ENCODE measurements around the gene EDNRA. TPM values are rescaled to one million over a fixed set of nuclear protein-coding genes. Genes with fewer than 3 reads are reported as not detected.

EDNRA gene
- total and polyA plus RNA-seq, 4 donors, result 3.7 to 99.7 (median 11.1) TPM

DNA sequence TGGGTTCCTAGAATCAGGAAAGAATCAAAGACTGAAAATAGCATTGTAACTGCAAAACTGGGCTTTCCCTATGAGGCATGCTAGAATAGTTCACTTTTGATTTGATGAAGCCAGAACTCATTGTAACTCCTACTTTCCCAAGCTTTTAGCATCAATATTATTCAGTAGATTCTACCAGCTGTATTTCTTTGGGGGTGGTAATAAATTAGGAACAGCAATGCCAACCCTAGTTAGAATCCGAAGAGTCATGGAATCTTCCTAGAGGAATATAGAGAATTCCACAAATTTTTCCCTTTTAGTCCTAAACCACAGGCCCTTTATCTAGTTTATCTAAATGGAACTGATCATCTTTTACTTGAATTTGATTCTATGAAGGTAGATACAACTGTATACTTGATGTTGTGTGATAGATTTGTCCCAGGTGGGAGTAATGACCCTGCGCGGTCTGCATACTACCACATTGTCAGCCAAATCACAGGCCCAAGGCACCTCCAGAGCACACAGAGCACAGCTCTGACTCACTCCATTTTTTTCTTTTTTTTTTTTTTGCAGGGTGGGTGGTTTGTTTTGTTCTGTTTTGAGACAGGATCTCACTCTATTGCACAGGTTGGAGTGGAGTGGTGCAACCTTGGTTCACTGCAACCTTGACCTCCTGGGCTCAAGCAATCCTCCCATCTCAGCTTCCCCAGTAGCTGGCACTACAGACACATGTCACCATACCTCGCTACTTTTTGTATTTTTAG, 66.6 kb downstream of the EDNRA start:
- WGBS, 2 donors, result 92 to 93% methylated on average over 4 of the region's 4 CpGs
- H3K4me1 ChIP-seq (ENCODE audit: control insufficient read depth in 5 of 5, insufficient read depth in 5 of 5, low read length in 5 of 5), result no peaks in the 10 kb centered on the region
- H3K4me3 ChIP-seq, result no peak overlapping the region
- no peaks in the 10 kb centered on the region for H3K27me3 ChIP-seq (ENCODE audit: control insufficient read depth in 3 of 3, insufficient read depth in 3 of 3, low read length in 2 of 3)
- H3K27ac ChIP-seq (ENCODE audit: low read depth in 1 of 2, low read length in 1 of 2), result no peak overlapping the region
- H3K9ac ChIP-seq (ENCODE audit: insufficient read depth in 1 of 2, low read length in 2 of 2), result no peak overlapping the region
- ATAC-seq (ENCODE audit: insufficient read depth, low FRiP score) (no peak), DNase-seq (no peak)
- TF ChIP-seq CTCF (IDR thresholded peaks at IDR 0.05; ENCODE audit: control extremely low read depth, extremely low read depth), result no peak
- H3K9me3 ChIP-seq (ENCODE audit: control insufficient read depth in 4 of 4, insufficient read depth in 3 of 4, low read length in 3 of 4), result no peaks in the 10 kb centered on the region
- peaks cover 0 to 10% (median 4%) of the 10 kb centered on the region in 4 donors for H3K36me3 ChIP-seq (ENCODE audit: control insufficient read depth in 4 of 4, insufficient read depth in 4 of 4, low read length in 4 of 4)

DNA sequence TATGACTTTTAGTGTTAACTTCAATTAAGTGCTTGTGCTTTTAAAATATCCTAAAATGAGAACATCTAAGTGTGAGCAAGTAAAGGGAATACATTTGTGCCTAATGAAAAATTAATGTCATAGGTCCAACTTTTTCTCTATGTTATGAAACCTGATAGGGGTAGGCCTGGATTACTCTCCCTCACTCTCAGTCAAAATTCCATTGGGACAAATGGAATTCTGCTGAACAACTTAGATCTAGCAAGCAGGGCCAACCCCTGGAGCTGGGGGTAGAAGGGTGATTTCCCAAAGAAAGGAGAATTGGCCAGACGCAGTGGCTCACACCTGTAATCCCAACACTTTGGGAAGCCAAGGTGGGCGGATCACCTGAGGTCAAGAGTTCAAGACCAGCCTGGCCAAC, 67.4 kb downstream of the EDNRA start:
- H3K4me1 ChIP-seq (ENCODE audit: control insufficient read depth in 5 of 5, insufficient read depth in 5 of 5, low read length in 5 of 5), result no peaks in the 10 kb centered on the region
- DNase-seq (no peak), ATAC-seq (ENCODE audit: insufficient read depth, low FRiP score) (no peak)
- 87 to 94% methylated on average over 2 of the region's 2 CpGs for WGBS, 2 donors
- no peak for TF ChIP-seq CTCF (IDR thresholded peaks at IDR 0.05; ENCODE audit: control extremely low read depth, extremely low read depth)
- H3K9ac ChIP-seq (ENCODE audit: insufficient read depth in 1 of 2, low read length in 2 of 2), result no peak overlapping the region
- H3K27me3 ChIP-seq (ENCODE audit: control insufficient read depth in 3 of 3, insufficient read depth in 3 of 3, low read length in 2 of 3), result no peaks in the 10 kb centered on the region
- peaks cover 0 to 6% (median 0%) of the 10 kb centered on the region in 4 donors for H3K9me3 ChIP-seq (ENCODE audit: control insufficient read depth in 4 of 4, insufficient read depth in 3 of 4, low read length in 3 of 4)
- no peak overlapping the region for H3K27ac ChIP-seq (ENCODE audit: low read depth in 1 of 2, low read length in 1 of 2)
- peaks cover 0 to 10% (median 1%) of the 10 kb centered on the region in 4 donors for H3K36me3 ChIP-seq (ENCODE audit: control insufficient read depth in 4 of 4, insufficient read depth in 4 of 4, low read length in 4 of 4)
- H3K4me3 ChIP-seq, result no peak overlapping the region

DNA sequence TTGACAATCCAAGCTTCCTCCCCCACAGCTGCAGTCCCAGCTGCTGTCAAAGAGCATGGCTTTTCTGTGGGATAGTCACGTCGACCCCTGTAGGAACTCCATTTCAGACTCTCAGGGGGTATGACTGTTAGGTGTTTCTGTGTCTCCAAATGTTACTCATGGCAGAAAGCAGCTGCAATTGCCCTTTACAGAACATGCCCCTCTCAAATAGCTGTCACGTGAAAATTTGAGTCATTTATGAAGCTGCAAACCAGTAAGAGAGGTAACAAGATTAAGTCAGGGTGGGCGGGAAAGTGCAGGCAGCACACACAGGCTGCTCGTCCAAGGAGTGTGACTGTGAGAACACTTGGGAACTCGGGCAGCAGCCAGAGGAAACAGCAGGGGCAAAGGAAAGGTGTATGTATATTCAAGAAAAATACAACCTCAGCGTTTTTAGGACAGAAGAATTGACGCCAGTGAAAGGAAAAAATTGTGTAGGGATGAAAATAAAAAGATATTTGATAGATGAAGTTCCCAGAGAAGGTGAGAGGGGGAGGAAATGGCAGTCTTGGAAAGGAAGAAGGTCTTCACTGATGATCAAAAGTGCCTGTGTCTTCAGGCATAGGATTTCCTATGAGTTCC, 69.8 kb downstream of the EDNRA start:
- Histone ChIP-seq H3K9me3 (ENCODE audit: control insufficient read depth in 4 of 4, insufficient read depth in 3 of 4, low read length in 3 of 4) (peaks cover 0 to 6% (median 0%) of the 10 kb centered on the region in 4 donors), H3K4me1 (ENCODE audit: control insufficient read depth in 5 of 5, insufficient read depth in 5 of 5, low read length in 5 of 5) (no peaks in the 10 kb centered on the region), H3K9ac (ENCODE audit: insufficient read depth in 1 of 2, low read length in 2 of 2) (peak overlapping the region in 1 of 2 donors; percentile 70), H3K27ac (ENCODE audit: low read depth in 1 of 2, low read length in 1 of 2) (no peak overlapping the region), H3K4me3 (no peak overlapping the region), H3K36me3 (ENCODE audit: control insufficient read depth in 4 of 4, insufficient read depth in 4 of 4, low read length in 4 of 4) (peaks cover 0 to 4% (median 0%) of the 10 kb centered on the region in 4 donors), H3K27me3 (ENCODE audit: control insufficient read depth in 3 of 3, insufficient read depth in 3 of 3, low read length in 2 of 3) (no peaks in the 10 kb centered on the region)
- no peak for TF ChIP-seq CTCF (IDR thresholded peaks at IDR 0.05; ENCODE audit: control extremely low read depth, extremely low read depth)
- ATAC-seq (ENCODE audit: insufficient read depth, low FRiP score), result no peak
- WGBS, 2 donors, result 46 to 60% methylated on average over 8 of the region's 8 CpGs
- DNase-seq, result peak in 1 of 3 donors; percentile 22

Measured in lung (tissue), 12 donors.